ENCODE results near the gene PRKCA. TPM values are rescaled to one million over a fixed set of nuclear protein-coding genes. Genes with fewer than 3 reads are reported as not detected.

Gene PRKCA
- total RNA-seq, 1 experiment from 2014 or later, result 17.9 TPM

- no peak for DNase-seq (ENCODE audit: low read depth)
These were observed 111.4 kb downstream of the PRKCA start for GRCh38 chr17:66413559-66414520.

- no peak for DNase-seq (ENCODE audit: low read depth)
These were observed 112.3 kb downstream of the PRKCA start for GRCh38 chr17:66414561-66415175.

- DNase-seq (ENCODE audit: low read depth), result no peak
These were observed 113.2 kb downstream of the PRKCA start for GRCh38 chr17:66415366-66416206.

- no peak for DNase-seq (ENCODE audit: low read depth)
These were observed 114.0 kb downstream of the PRKCA start for GRCh38 chr17:66416207-66416940.

- no peak for DNase-seq (ENCODE audit: low read depth)
These were observed 114.9 kb downstream of the PRKCA start for GRCh38 chr17:66417300-66417719.

- peak; percentile 38 for DNase-seq (ENCODE audit: low read depth)
These were observed 118.6 kb downstream of the PRKCA start for GRCh38 chr17:66420961-66421371.

- peak; percentile 46 for DNase-seq (ENCODE audit: low read depth)
These were observed 119.8 kb downstream of the PRKCA start for GRCh38 chr17:66422186-66422585.

- peak; percentile 15 for DNase-seq (ENCODE audit: low read depth)
These were observed 120.9 kb downstream of the PRKCA start for GRCh38 chr17:66423056-66423955.

- DNase-seq (ENCODE audit: low read depth), result no peak
These were observed 123.5 kb downstream of the PRKCA start for GRCh38 chr17:66425756-66426396.

- no peak for DNase-seq (ENCODE audit: low read depth)
These were observed 124.1 kb downstream of the PRKCA start for GRCh38 chr17:66426397-66427033.

- no peak for DNase-seq (ENCODE audit: low read depth)
These were observed 124.7 kb downstream of the PRKCA start for GRCh38 chr17:66427134-66427533.

GRCh38 chr17:66429680-66430079 is 127.3 kb downstream of the PRKCA start:
- DNase-seq (ENCODE audit: low read depth), result no peak

- DNase-seq (ENCODE audit: low read depth), result peak; percentile 32
These were observed 128.7 kb downstream of the PRKCA start for GRCh38 chr17:66430846-66431795.

- peak; percentile 87 for DNase-seq (ENCODE audit: low read depth)
These were observed 129.5 kb downstream of the PRKCA start for GRCh38 chr17:66431910-66432309.

GRCh38 chr17:66432411-66432957 is 130.1 kb downstream of the PRKCA start:
- no peak for DNase-seq (ENCODE audit: low read depth)

- peak; percentile 82 for DNase-seq (ENCODE audit: low read depth)
These were observed 130.7 kb downstream of the PRKCA start for GRCh38 chr17:66432996-66433551.

- DNase-seq (ENCODE audit: low read depth), result no peak
These were observed 132.8 kb downstream of the PRKCA start for GRCh38 chr17:66435182-66435581.

Measured in M059J (cell line).